BLaER1 (cell line): ENCODE results near the gene TTLL8.

Experiments used
- H3K27ac ChIP-seq: shearing (Covaris generic); formaldehyde crosslinking; 2 replicates; pipeline ENCODE4 v1.8.1; 2022
- H3K27me3 ChIP-seq: shearing (Covaris generic); formaldehyde crosslinking; 2 replicates; pipeline ENCODE4 v1.8.1; 2022
- H3K36me3 ChIP-seq: shearing (Covaris generic); formaldehyde crosslinking; 2 replicates; pipeline ENCODE4 v1.8.1; 2022
- H3K4me1 ChIP-seq: shearing (Covaris generic); formaldehyde crosslinking; 2 replicates; pipeline ENCODE4 v1.8.1; 2022
- H3K4me2 ChIP-seq: shearing (Covaris generic); formaldehyde crosslinking; 2 replicates; pipeline ENCODE4 v1.8.1; 2022
- H3K4me3 ChIP-seq: shearing (Covaris generic); formaldehyde crosslinking; 2 replicates; pipeline ENCODE4 v1.8.1; 2022
- H3K9ac ChIP-seq: shearing (Covaris generic); formaldehyde crosslinking; 2 replicates; pipeline ENCODE4 v1.8.1; 2022
- H3K9me3 ChIP-seq: shearing (Covaris generic); formaldehyde crosslinking; 2 replicates; pipeline ENCODE4 v1.8.1; 2022
- H4K20me1 ChIP-seq: shearing (Covaris generic); formaldehyde crosslinking; 2 replicates; pipeline ENCODE4 v1.8.1; 2022
- Cebpa-rat ChIP-seq: shearing (Covaris generic); IDR thresholded peaks from 2 replicates; pipeline ENCODE4 v1.8.1; 2022

The TTLL8 gene

DNA sequence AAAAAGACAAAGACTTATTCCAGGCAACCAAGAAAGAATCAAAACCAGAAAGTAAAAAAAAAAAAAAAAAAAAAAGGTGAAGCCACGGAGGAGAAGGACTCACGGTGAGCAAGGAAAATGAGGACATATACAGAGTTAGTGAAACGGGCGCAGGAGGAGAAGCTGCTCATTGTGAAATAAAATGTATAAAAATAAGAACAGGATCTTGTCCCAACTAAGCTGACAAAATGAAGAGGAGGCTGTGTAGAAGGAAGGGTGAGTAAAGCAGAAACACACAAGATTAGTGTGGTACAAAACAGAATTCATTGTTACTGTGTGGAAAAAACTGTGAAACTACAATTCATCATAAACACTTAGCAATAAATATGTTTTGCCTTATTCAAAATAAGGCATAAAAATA, 53.2 kb downstream of the TTLL8 start:
- Histone ChIP-seq H3K4me3 (no peak overlapping the region), H3K36me3 (no peaks in the 10 kb centered on the region), H3K4me1 (no peaks in the 10 kb centered on the region), H3K27me3 (peaks cover 6% of the 10 kb centered on the region), H3K27ac (no peak overlapping the region), H4K20me1 (no peaks in the 10 kb centered on the region), H3K4me2 (no peak overlapping the region), H3K9ac (no peak overlapping the region), H3K9me3 (no peaks in the 10 kb centered on the region)
- TF ChIP-seq Cebpa-rat = no peak

DNA sequence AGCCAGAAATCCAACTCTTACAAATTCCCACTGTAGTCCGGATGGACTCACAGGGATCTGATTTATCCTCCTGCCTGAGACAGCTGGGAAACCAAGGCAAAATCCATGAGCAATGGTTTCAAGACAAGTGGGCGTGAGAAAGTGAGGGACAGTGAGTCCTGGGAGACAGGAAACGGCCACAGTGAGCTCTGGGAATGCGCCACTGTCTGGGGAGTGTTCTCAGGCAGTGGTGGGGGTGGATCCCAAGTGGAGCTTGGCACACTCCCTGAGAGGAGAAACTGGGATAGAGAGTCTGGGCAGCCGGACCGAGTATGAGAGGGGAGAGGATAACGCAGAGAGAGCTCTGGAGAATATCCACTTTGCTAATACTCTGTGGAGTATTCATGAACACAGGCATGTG, 55.3 kb downstream of the TTLL8 start:
- H3K9ac ChIP-seq = no peak overlapping the region
- H3K27ac ChIP-seq = no peak overlapping the region
- no peaks in the 10 kb centered on the region for H4K20me1 ChIP-seq
- TF ChIP-seq Cebpa-rat = no peak
- no peaks in the 10 kb centered on the region for H3K9me3 ChIP-seq
- no peak overlapping the region for H3K4me3 ChIP-seq
- no peaks in the 10 kb centered on the region for H3K27me3 ChIP-seq
- H3K4me1 ChIP-seq = no peaks in the 10 kb centered on the region
- no peak overlapping the region for H3K4me2 ChIP-seq
- H3K36me3 ChIP-seq = no peaks in the 10 kb centered on the region

DNA sequence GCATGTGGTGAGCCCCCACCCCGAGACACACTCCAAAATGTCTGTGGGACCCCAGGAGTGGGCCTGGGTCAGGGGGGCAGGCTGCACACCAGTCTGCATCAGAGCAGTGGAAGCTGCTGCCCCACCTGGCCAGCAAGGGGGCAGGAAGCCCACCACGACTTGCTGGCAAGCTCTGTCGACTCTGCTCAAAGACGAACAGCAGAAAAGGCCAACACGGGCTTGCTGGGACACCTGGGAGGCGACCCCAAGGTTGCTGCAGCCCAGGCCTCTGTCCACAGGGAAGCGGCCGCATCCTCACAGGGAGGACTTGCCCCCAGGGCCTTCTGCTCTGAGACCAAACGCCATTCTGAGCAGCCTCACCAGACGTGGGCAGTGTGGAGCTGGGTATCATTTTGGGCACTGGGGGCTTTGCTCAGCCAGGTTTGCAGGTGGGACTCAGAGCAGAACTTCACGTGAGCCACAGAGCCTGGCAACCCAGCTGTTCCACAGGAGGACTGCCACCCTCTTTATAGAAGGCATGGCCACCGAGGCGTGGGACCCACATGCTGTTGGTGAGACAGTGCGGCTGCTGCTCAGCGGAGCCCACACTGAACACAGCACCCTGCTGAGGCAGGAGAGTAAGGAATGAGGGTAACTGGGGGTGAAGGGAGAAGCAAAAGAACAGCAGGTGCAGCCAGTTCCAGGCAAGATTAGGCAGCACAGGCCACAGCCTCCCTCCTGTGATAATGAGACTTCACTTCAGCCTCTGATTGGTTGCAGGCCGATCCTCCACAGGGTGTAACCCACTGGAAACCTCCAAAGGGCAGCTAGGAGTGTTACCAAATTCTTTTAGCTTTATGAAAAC, 56.5 kb downstream of the TTLL8 start:
- Histone ChIP-seq H3K4me1 (no peaks in the 10 kb centered on the region), H3K36me3 (no peaks in the 10 kb centered on the region), H4K20me1 (no peaks in the 10 kb centered on the region), H3K4me3 (no peak overlapping the region), H3K9me3 (no peaks in the 10 kb centered on the region), H3K9ac (no peak overlapping the region), H3K4me2 (no peak overlapping the region), H3K27me3 (no peaks in the 10 kb centered on the region), H3K27ac (no peak overlapping the region)
- TF ChIP-seq Cebpa-rat = no peak

DNA sequence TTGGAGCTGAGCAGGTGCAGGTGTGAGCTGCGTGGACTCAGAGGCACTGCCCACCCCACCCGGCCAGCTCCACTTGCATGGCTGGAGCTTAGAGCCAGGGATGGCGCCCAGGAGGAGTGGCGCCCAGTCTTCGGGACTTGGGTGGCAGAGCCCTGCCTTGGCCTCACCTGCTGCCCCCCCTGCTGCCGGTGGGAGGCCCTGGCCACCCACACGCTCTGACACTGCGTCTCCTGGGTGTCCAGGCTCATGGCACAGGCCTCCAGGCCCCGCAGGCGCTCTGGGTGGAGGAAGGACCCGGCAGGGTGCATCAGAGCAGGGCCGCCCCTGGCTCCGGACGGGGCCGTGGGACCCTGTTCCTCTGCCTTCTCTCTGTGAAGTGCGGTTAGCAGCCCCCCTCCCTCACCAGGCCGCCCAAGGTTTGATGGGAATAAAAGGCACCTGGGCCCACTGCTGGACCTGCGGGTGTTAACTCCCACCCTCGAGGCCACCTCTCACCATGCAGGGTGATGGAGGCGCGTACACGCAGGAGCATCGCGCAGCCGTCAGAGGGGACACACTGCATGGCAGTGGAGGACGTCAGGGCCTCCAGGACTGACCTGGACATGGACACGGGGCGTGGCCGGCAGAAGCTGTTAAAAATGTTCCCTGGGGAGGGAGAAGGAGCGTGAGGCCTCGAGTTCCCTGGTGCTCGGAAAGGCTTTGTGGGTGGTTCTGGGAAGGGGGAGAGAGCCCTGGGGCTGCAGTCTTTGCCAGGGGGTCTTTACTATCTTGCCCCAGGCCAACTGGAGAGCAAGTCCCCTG, 57.3 kb downstream of the TTLL8 start:
- no peak for TF ChIP-seq Cebpa-rat
- Histone ChIP-seq H3K4me1 (no peaks in the 10 kb centered on the region), H3K9ac (no peak overlapping the region), H3K36me3 (no peaks in the 10 kb centered on the region), H3K27me3 (no peaks in the 10 kb centered on the region), H3K4me2 (no peak overlapping the region), H3K9me3 (no peaks in the 10 kb centered on the region), H3K27ac (no peak overlapping the region), H3K4me3 (no peak overlapping the region), H4K20me1 (no peaks in the 10 kb centered on the region)

- Histone ChIP-seq H3K4me3 (no peak overlapping the region), H3K9me3 (no peaks in the 10 kb centered on the region), H3K4me2 (no peak overlapping the region), H4K20me1 (no peaks in the 10 kb centered on the region), H3K4me1 (no peaks in the 10 kb centered on the region), H3K27ac (no peak overlapping the region), H3K9ac (no peak overlapping the region), H3K27me3 (no peaks in the 10 kb centered on the region), H3K36me3 (no peaks in the 10 kb centered on the region)
- no peak for TF ChIP-seq Cebpa-rat
Measured at GRCh38 chr22:49999946-50000586, 58.0 kb downstream of the TTLL8 start.

GRCh38 chr22:49999063-49999945, 58.8 kb downstream of the TTLL8 start:
- no peaks in the 10 kb centered on the region for H3K36me3 ChIP-seq
- H3K9me3 ChIP-seq = no peaks in the 10 kb centered on the region
- no peaks in the 10 kb centered on the region for H4K20me1 ChIP-seq
- no peak overlapping the region for H3K4me3 ChIP-seq
- no peak overlapping the region for H3K9ac ChIP-seq
- H3K4me2 ChIP-seq = no peak overlapping the region
- no peaks in the 10 kb centered on the region for H3K27me3 ChIP-seq
- H3K4me1 ChIP-seq = no peaks in the 10 kb centered on the region
- TF ChIP-seq Cebpa-rat = no peak
- H3K27ac ChIP-seq = no peak overlapping the region

GRCh38 chr22:49998718-49999062, 59.4 kb downstream of the TTLL8 start:
- no peaks in the 10 kb centered on the region for H3K27me3 ChIP-seq
- H3K27ac ChIP-seq = no peak overlapping the region
- no peak overlapping the region for H3K4me2 ChIP-seq
- no peaks in the 10 kb centered on the region for H3K9me3 ChIP-seq
- no peak for TF ChIP-seq Cebpa-rat
- H3K36me3 ChIP-seq = no peaks in the 10 kb centered on the region
- H3K4me3 ChIP-seq = no peak overlapping the region
- H3K9ac ChIP-seq = no peak overlapping the region
- no peaks in the 10 kb centered on the region for H4K20me1 ChIP-seq
- peaks cover 1% of the 10 kb centered on the region; the same call in 1 of the 2 replicates for H3K4me1 ChIP-seq

DNA sequence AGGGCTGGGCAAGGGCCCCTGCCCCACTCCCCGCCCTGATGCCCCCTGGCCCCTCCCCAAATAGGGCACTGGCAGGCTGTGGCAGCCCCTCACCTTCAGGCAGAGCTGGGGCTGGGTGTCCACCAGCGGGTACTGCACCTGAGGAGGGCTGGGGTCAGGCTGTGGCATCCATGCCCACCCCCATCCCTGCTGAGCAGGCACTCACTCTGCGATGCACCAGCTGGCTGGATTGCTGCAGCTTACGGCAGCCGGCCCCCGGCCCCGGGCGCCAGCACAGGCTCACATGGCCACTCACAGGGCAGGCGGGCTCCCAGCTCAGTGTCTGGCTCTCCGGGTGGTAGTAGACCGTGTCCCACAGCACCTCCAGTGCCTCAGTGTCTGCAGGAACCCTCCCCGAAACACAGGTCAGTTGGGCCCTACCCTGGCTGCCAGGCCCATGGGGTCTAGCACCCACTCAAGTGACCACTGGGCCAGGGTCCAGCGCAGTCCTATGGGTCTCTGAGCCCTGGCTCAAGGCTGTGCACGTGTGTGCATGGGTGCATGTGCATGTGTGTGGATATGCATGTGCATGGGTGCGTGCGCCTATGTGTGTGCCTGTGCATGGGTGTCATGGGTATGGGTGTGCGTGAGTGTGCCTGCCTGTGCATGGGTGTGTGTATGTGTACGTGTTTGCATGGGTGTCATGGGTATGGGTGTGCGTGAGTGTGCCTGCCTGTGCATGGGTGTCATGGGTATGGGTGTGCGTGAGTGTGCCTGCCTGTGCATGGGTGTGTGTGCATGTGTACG, 60.0 kb downstream of the TTLL8 start:
- Histone ChIP-seq H3K36me3 (no peaks in the 10 kb centered on the region), H3K4me2 (no peak overlapping the region), H3K4me3 (no peak overlapping the region), H3K9me3 (no peaks in the 10 kb centered on the region), H3K9ac (no peak overlapping the region), H3K27me3 (no peaks in the 10 kb centered on the region), H4K20me1 (no peaks in the 10 kb centered on the region), H3K4me1 (peaks cover 7% of the 10 kb centered on the region), H3K27ac (no peak overlapping the region)
- TF ChIP-seq Cebpa-rat = no peak

GRCh38 chr22:49997251-49997599, 60.9 kb downstream of the TTLL8 start:
- Histone ChIP-seq H3K4me1 (peaks cover 10% of the 10 kb centered on the region), H4K20me1 (no peaks in the 10 kb centered on the region), H3K27me3 (no peaks in the 10 kb centered on the region), H3K4me2 (no peak overlapping the region), H3K9me3 (no peaks in the 10 kb centered on the region), H3K36me3 (no peaks in the 10 kb centered on the region), H3K27ac (no peak overlapping the region), H3K9ac (no peak overlapping the region), H3K4me3 (no peak overlapping the region)
- TF ChIP-seq Cebpa-rat = no peak
